ENCODE data around the gene ARL13B. TPM values are rescaled to one million over a fixed set of nuclear protein-coding genes. Genes with fewer than 3 reads are reported as not detected.

Gene ARL13B
- total and polyA plus RNA-seq, 2 of the 8 experiments (the other 6 are each of a cell fraction or from before 2014, with no cell fraction given) = 1.5 to 12.7 TPM

DNA sequence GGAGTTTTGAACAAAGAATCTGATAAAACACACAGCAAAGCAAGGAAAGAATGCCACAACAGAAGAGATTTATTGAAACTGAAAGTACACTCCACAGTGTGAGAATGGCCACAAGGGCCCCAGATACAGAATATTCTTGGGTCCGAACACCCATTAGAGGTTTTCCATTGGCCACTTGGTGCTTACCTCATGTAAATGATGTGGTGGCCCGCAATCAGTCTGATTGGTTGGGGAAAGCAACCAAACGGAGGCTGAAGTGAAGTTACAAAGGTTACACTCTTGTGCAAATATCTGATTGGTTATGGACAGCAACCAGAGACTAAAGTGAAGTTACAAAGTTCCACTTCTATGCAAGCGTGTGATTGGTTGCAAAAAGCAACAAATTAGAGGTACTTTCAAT, 103.3 kb downstream of the ARL13B start:
- Histone ChIP-seq H4K91ac (replicated peaks; ENCODE audit: insufficient read length, low read length) (no peak overlapping the region), H3K23me2 (ENCODE audit: low read depth, low read length) (no peaks in the 10 kb centered on the region), H2BK120ac (replicated peaks; ENCODE audit: low read depth, low read length) (no peak overlapping the region), H3K23ac (ENCODE audit: insufficient read length) (no peak overlapping the region), H3K27ac (ENCODE audit: low read depth, low read length) (no peak overlapping the region), H2AFZ (ENCODE audit: low read length) (no peak overlapping the region), H2BK5ac (ENCODE audit: low read depth, low read length) (no peak overlapping the region), H4K5ac (ENCODE audit: insufficient read length, low read depth, low read length) (no peak overlapping the region), H3K27me3 (replicated peaks in 1 of 4; ENCODE audit: control insufficient read depth in 3 of 4, extremely low read depth in 1 of 4, insufficient read depth in 3 of 4, low read length in 3 of 4) (no peaks in the 10 kb centered on the region), H2AK5ac (ENCODE audit: low read depth, low read length) (no peak overlapping the region), H3K4me3 (ENCODE audit: extremely low read depth in 1 of 4, insufficient read depth in 2 of 4, low read depth in 3 of 4, low read length in 4 of 4) (no peak overlapping the region), H3K4me1 (replicated peaks in 1 of 4; ENCODE audit: control insufficient read depth in 3 of 4, insufficient read depth in 4 of 4, low read length in 3 of 4) (no peaks in the 10 kb centered on the region; a peak in 1 of 7 replicates), H3K9me3 (ENCODE audit: insufficient read depth in 2 of 2, low read depth in 1 of 2, low read length in 1 of 2) (no peaks in the 10 kb centered on the region), H3K79me2 (ENCODE audit: control insufficient read depth in 1 of 2, insufficient read depth in 2 of 2, low read length in 2 of 2) (no peaks in the 10 kb centered on the region), H3K4me2 (ENCODE audit: insufficient read depth in 1 of 2, low read depth in 2 of 2, low read length in 2 of 2) (no peak overlapping the region), H3K9ac (replicated peaks in 1 of 4; ENCODE audit: extremely low read depth in 1 of 4, low read depth in 3 of 4, low read length in 3 of 4) (no peak overlapping the region), H3K14ac (ENCODE audit: insufficient read length) (no peak overlapping the region), H2BK20ac (ENCODE audit: low read length) (no peak overlapping the region), H3K4ac (replicated peaks; ENCODE audit: insufficient read length, low read depth, low read length) (no peak overlapping the region), H3K79me1 (ENCODE audit: low read depth, low read length) (no peaks in the 10 kb centered on the region), H2BK12ac (ENCODE audit: low read depth, low read length) (no peak overlapping the region), H3K56ac (replicated peaks; ENCODE audit: insufficient read length, low read depth, low read length) (no peak overlapping the region), H3K36me3 (ENCODE audit: control insufficient read depth in 2 of 4, insufficient read depth in 4 of 4, low read length in 3 of 4) (no peaks in the 10 kb centered on the region), H2BK15ac (ENCODE audit: low read length) (no peak overlapping the region), H4K20me1 (replicated peaks in 1 of 2; ENCODE audit: control insufficient read depth in 1 of 2, insufficient read depth in 2 of 2, low read length in 2 of 2) (peaks cover 0 to 1% of the 10 kb centered on the region in 2 experiments), H4K8ac (ENCODE audit: extremely low read depth, insufficient read depth, low read length) (no peak overlapping the region), H3K18ac (ENCODE audit: extremely low read depth, low read length) (no peak overlapping the region)
- ChIA-PET POLR2A (ENCODE audit: partially characterized antibody) (no interaction called here), CTCF (ENCODE audit: partially characterized antibody) (no interaction called here)
- FAIRE-seq (no peak), DNase-seq (ENCODE audit: low read depth in 1 of 2, low spot score in 2 of 2) (no peak)
- no peak for TF ChIP-seq PHF8 (conservative IDR thresholded peaks at IDR 0.05; ENCODE audit: low read depth, low read length)
- TF ChIP-seq CHD1 (IDR thresholded peaks at IDR 0.05; ENCODE audit: low read depth, low read length) = no peak
- TF ChIP-seq CBX5 (IDR thresholded peaks at IDR 0.05; ENCODE audit: low read depth, low read length) = no peak
- TF ChIP-seq, protein P1, sequence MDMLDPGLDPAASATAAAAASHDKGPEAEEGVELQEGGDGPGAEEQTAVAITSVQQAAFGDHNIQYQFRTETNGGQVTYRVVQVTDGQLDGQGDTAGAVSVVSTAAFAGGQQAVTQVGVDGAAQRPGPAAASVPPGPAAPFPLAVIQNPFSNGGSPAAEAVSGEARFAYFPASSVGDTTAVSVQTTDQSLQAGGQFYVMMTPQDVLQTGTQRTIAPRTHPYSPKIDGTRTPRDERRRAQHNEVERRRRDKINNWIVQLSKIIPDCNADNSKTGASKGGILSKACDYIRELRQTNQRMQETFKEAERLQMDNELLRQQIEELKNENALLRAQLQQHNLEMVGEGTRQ (IDR thresholded peaks at IDR 0.05; ENCODE audit: low read length) = no peak
- TF ChIP-seq, protein P2, sequence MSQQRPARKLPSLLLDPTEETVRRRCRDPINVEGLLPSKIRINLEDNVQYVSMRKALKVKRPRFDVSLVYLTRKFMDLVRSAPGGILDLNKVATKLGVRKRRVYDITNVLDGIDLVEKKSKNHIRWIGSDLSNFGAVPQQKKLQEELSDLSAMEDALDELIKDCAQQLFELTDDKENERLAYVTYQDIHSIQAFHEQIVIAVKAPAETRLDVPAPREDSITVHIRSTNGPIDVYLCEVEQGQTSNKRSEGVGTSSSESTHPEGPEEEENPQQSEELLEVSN (IDR thresholded peaks at IDR 0.05) = no peak
- TF ChIP-seq SP4 (IDR thresholded peaks at IDR 0.05; ENCODE audit: low read length) = no peak
- no peak for TF ChIP-seq BACH1 (IDR thresholded peaks at IDR 0.05; ENCODE audit: low read length)
- TF ChIP-seq SP1 (IDR thresholded peaks at IDR 0.05; ENCODE audit: low read depth, low read length) = no peak
- no peak for TF ChIP-seq EZH2 (IDR thresholded peaks at IDR 0.05; ENCODE audit: low read depth, low read length, severe bottlenecking)
- TF ChIP-seq EGR1 (IDR thresholded peaks at IDR 0.05; ENCODE audit: borderline replicate concordance, low read depth, low read length) = no peak
- 93% methylated on average over 4 of the region's 4 CpGs; no CpG with 5 or more reads in 1 of the 2 experiments for WGBS, 2 experiments (ENCODE audit: extremely low coverage in 1 of 2, insufficient coverage in 1 of 2, insufficient read length in 1 of 2, insufficient replicate concordance in 2 of 2, low coverage in 1 of 2, low lambda C conversion rate in 2 of 2, missing lambda C conversion rate in 1 of 2)
